GM06990 (cell line): ENCODE results near the gene SLC6A5.

Experiments used
- DNase-seq: peaks from one replicate; pipeline ENCODE4 v3.0.0-alpha.2; 2011; ENCODE audit not compliant: insufficient read length; ENCODE audit errors: extremely low read depth
- H3K27me3 ChIP-seq: replicated peaks from 2 replicates; pipeline ENCODE4 v1.6.0; 2011; ENCODE audit warnings: low read length; ENCODE audit not compliant: control insufficient read depth, insufficient read depth
- H3K36me3 ChIP-seq: 2 replicates; pipeline ENCODE4 v1.5.1; 2011; ENCODE audit warnings: low read length; ENCODE audit not compliant: control insufficient read depth, insufficient read depth
- H3K4me3 ChIP-seq: replicated peaks from 2 replicates; pipeline ENCODE4 v1.5.1; 2011; ENCODE audit warnings: low read depth, mild to moderate bottlenecking, control low read depth, low read length
- CTCF ChIP-seq: IDR thresholded peaks from 2 replicates; pipeline ENCODE4 v1.5.1; 2011; ENCODE audit warnings: low read length, control low read depth, mild to moderate bottlenecking, inconsistent platforms; ENCODE audit not compliant: insufficient read depth, poor library complexity, severe bottlenecking

The SLC6A5 gene

GRCh38 chr11:20620988-20621387 is 21.6 kb downstream of the SLC6A5 start:
- Histone ChIP-seq H3K27me3 (no peaks in the 10 kb centered on the region; the same call in 1 of the 2 replicates), H3K4me3 (no peak overlapping the region), H3K36me3 (no peaks in the 10 kb centered on the region)
- no peak for TF ChIP-seq CTCF
- DNase-seq = no peak

GRCh38 chr11:20621679-20622078 is 22.3 kb downstream of the SLC6A5 start:
- H3K36me3 ChIP-seq = no peaks in the 10 kb centered on the region
- no peak for DNase-seq

GRCh38 chr11:20623252-20623651 is 23.8 kb downstream of the SLC6A5 start:
- H3K4me3 ChIP-seq = no peak overlapping the region
- TF ChIP-seq CTCF = no peak
- H3K36me3 ChIP-seq = no peaks in the 10 kb centered on the region
- H3K27me3 ChIP-seq = no peaks in the 10 kb centered on the region; the same call in 1 of the 2 replicates
- no peak for DNase-seq

More at GRCh38 chr11:20621679-20622078, 22.3 kb downstream of the SLC6A5 start:
- no peak overlapping the region for H3K4me3 ChIP-seq
- no peaks in the 10 kb centered on the region; the same call in 1 of the 2 replicates for H3K27me3 ChIP-seq
- no peak for TF ChIP-seq CTCF

DNA sequence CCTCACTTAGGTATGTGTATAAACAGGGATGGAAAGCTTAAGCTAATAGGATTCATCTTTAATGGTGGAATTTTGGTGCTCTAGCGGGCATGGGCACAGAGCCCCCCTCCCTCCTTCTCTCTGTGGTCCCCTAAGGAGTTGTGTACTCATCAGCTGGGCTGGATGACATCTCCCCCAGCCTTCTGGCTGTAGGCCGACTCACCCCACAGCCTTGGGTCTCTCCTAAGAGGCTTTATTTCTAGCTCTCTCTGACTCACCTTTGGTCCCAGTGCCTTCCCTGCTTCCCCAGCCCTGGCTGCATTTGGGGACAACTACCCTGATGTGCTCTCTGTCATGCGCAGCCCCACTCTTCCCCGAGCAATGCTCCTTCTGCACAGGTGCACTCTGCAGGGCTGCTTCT is 26.9 kb downstream of the SLC6A5 start:
- Histone ChIP-seq H3K27me3 (no peaks in the 10 kb centered on the region; the same call in 1 of the 2 replicates), H3K36me3 (no peaks in the 10 kb centered on the region), H3K4me3 (no peak overlapping the region)
- no peak for DNase-seq
- no peak for TF ChIP-seq CTCF

GRCh38 chr11:20627026-20627425 is 27.6 kb downstream of the SLC6A5 start:
- TF ChIP-seq CTCF = no peak
- H3K36me3 ChIP-seq = no peaks in the 10 kb centered on the region
- no peak for DNase-seq

GRCh38 chr11:20627701-20628100 is 28.3 kb downstream of the SLC6A5 start:
- no peak for TF ChIP-seq CTCF
- no peak for DNase-seq
- Histone ChIP-seq H3K27me3 (no peaks in the 10 kb centered on the region), H3K4me3 (no peak overlapping the region), H3K36me3 (no peaks in the 10 kb centered on the region)

More at GRCh38 chr11:20627026-20627425, 27.6 kb downstream of the SLC6A5 start:
- no peaks in the 10 kb centered on the region for H3K27me3 ChIP-seq
- H3K4me3 ChIP-seq = no peak overlapping the region
